Limb (tissue), 2 donors: ENCODE measurements around the gene PREB.
"Not testable (repeated sequence)": the region's sequence is repeated elsewhere in the genome, so short reads cannot be mapped to it uniquely, and the experiment has no call there.

Experiments
- DNase-seq, 2 donors: peaks; one replicate each; pipeline ENCODE4 v3.0.0-alpha.2; 2016; ENCODE audit errors: extremely low spot score in 2 of 2

Gene PREB

DNA sequence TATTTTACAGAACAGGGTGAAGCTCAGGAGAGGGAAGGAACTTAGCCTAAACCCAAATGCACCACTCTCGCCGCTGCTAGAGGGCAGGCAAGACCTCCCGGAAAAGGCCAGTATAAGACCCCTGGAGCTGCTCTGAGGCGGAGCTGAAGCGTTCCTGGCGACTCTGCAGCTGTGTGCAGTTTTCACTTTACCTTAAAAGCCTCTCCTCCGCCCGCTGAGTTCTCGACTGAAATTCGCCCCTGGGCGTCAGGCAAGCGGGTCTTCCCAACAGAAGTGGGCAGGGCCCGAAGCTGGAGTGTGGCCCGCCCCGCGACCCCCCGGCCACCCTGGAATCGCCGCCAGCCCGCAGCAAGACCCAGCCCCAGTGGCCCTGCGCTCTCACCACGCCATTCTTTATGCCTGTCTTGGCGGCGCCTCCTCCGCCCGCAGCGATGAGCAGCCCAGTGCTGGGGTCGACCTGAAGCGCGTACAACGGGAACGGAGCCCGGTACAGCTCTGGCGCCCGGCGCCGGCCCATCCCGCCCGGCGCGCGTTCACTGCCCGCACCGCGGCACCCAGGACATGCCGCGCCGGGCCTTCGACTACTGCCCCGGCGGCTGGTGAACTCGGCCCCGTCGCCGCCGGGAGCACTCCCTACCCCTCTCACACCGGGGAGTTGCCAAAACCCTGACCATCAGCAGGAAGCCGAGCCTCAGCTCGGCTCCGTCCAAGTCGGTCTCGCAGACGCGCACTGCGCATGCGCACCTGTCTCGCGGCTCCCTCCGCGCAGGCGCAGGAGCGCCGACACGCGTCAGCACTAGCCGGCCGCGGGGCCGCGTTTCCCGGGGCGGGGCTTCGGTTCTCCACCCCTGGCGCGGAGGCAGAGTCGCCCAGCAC, at the start of gene PREB:
TSS of gene PREB (minus strand) at position 732 of the 876 bp plus-strand sequence. CDS start at position 517, 215 bp downstream.
- DNase-seq = peak; percentile 97 to 99

DNA sequence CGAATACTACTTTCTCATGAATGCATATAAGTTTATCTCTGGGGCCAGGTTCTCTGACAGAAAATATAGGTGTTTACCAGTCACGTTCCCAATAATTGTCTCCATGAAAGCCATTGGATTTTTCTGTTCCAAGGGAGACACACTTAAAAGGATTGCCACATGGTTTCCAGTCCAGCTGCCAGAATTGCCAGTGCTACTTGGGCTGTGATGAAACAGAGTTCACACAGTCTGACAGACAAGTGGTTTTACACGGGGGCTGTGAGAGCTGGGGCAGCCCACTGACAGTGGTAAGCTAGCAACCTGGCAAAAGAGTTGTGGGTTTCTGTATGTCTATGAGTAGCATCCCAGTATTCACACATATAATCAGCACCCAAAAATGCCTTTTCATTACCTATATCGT, 49.7 kb upstream of the PREB start:
- DNase-seq = no peak

DNA sequence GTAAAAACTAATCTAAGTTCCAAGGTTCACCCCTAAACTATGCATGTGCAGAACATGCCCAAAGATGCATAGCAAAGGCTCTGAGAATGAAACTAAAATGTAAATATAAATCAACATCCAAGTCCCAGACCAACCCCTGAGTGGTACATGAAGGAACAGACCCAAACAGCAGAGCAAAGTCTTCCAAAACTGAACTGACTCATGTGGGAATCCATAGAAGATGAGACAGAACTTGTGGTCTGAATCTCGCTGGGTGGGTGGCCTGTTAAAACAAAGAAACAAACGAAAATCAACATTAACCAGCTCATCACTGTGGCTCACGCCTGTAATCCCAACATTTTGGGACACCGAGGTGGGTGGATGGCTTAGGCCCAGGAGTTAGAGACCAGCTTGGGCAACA, 47.9 kb upstream of the PREB start:
- no peak for DNase-seq

DNA sequence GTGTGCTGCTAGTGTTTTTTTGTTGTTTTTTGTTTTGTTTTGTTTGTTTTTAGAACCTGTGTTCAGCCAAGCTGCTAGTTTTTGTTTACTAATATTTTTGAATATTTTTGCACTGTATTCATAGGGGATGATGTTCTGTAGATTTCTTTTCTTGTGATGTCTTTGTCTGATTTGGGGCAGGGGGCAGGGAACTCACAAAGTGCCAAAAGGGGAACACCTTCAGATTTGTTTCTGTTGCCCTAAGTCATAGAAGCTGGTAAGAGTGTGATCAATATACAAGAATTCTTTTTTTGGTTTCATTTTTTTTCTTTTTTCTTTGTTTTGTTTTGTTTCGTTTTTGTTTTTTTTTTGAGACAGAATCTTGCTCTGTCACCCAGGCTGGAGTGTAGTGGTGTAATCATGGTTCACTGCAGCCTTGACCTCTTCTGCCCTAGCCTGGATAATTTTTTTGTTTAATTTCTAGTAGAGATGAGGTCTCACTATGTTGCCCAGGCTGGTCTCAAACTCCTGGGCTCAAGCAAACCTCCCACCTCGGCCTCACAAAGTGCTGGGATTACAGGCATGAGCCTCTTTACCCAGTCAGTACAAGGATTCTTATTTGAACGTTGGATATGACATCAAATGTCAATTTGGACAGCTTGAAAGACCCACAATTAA, 45.0 kb upstream of the PREB start:
- DNase-seq = no peak

GRCh38 chr2:27178469-27178868, 44.0 kb upstream of the PREB start:
- DNase-seq = no peak

DNA sequence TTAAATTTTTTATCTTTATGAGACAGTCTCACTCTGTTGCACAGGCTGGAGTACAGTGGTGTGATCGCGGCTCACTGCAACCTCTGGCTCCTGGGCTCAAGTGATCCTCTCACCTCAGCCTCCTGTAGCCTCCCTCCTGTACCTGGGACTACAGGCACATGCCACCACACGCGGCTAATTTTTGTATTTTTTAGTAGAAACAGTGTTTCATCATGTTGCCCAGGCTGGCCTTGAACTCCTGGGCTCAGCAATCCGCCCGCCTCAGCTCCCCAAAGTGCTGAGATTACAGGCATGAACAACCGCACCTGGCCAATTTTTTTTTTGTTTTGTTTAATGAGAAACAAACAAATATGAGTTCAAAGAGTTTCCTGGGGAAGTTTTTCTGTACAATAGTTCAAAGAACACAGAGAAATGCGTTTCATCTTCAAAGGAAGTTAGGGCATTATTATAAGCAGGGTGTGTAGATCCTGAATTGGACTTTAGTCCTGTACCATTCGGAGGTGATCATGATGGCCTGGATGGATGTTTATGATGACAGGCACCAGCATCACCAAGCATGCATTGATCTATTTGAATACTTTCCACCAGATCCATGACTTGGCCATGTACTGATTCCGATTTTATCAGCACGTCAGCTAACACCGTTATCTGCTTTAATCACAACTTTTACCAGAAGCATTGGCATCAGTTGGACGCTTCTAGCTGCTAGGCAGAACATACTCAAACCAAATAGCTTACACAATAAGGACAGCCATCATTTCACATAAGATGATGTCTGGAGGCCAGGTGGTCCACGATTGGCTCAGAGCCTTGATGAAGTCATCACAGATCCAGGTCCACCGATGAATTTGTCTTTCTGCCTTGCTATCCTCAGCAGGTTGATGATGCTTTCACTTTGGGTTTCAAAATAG, 43.3 kb upstream of the PREB start:
- no peak for DNase-seq

- not testable (repeated sequence) for DNase-seq
Observed at GRCh38 chr2:27175781-27176180, 41.3 kb upstream of the PREB start.

GRCh38 chr2:27175330-27175729, 40.9 kb upstream of the PREB start:
- DNase-seq = no peak

DNA sequence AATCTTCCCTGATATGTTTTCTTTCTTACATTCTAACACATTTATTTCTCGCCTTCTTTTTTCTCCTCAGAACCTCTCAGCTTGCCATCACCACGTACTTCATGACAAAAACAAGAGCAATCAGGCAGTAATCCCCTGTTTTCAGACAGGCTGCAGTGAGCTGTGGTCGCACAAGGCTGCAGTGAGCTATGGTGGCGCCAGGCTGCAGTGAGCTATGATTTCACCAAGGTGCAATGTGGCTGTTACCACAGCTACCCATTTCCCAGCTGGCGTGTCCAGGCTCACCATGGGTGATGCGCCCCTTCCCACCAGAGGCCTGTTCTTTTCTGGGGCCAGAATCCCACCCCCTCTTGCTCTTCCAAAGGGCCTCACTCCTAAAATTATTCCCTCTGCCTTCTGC, 40.2 kb upstream of the PREB start:
- DNase-seq = no peak

GRCh38 chr2:27171351-27171848, 37.0 kb upstream of the PREB start:
- DNase-seq = no peak

GRCh38 chr2:27170581-27171337, 36.3 kb upstream of the PREB start:
- no peak for DNase-seq

DNA sequence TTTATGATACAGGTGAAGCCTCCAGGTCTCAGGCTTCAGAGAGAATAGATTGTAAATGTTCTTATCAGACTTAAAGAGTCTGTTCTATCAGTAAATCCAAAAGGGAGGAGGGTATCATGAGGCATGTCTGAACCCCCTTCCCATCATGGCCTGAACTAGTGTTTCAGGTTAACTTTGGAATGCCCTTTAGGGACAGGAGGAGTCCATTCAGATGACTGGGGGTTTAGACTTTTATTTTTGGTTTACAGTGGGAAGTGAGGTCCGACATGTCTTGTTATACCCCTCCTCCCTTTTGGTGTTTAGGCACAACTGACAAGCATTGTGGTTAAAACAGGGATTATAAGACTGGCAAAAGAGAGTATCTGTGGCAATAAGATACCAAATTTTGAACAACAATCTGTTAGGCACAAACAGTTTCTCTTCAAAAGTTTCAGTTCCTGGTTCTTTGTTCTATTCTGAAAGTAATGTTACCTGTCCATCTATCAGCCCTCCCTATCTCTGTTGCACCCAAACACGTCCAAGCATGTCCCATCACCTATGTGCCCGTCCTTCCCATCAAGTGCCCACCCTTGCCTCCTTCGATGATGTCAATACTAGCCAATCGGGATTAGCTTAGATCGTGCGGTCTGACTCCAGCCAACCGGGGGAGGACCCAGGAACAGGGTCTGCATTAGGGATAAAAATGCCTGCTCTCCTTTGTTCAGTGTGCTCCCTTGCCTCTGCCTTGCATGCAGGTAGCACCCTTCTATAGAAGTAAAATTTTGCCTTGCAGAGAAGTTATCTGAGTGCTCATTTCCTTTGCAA, 30.7 kb upstream of the PREB start:
- no peak for DNase-seq

DNA sequence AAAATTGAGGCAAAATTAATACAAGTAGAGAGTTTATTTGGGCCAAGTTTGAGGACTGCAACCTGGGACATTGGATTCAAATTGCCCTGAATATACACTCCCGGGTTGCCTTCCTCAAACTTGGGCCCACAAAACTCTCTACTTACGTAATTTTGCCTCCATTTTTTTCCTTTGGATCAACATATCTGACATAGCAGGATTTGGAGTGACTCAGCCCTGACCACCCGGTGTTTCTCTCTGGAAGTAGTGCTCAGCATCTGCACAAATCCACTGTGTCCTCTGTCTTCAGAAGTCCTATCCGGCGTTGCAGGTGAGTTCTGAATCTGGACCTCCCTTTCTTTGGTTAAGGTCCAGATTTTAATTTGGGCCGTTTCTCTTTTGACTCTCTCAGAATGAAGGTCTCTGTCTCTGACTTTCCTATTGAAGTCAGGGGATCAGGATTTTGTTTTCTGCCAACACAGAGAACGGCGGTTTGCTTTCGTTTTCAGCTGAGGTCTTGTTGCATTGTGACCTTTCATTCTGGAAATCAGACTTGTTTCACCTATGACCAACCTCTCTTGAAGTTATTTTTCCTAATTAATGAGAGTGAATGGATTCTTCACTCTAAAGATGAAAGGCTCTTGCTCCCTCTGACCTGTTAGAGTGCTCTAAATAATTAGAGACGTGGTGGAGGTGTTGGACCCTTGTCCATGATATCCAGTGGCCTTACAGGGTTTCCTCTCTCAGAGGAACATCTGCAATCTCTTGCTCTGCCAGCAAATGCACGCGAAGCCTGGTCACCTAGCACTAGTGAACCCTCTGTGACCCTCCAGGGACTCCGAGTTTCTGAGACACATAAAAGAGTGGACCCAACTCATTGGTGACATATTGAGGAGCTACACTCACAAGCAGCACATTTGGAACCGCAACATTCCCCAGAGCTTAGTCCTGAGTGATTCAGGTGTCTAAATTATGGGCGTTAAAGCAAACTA, 28.0 kb upstream of the PREB start:
- no peak for DNase-seq

DNA sequence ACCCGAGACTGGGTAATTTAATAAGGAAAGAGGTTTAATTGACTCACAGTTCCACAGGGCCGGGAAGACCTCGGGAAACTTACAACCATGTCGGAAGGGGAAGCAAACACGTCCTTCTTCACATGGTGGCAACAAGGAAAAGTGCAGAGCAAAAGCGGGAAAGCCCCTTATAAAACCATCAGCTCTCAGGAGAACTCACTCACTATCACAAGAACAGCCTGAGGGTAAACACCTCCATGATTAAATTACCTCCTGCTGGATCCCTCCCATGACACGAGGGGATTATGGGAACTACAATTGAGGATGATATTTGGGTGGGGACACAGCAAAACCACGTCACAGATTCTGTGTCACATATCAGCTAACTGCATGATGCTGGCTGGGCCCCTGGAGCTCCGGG, 25.8 kb upstream of the PREB start:
- no peak for DNase-seq

DNA sequence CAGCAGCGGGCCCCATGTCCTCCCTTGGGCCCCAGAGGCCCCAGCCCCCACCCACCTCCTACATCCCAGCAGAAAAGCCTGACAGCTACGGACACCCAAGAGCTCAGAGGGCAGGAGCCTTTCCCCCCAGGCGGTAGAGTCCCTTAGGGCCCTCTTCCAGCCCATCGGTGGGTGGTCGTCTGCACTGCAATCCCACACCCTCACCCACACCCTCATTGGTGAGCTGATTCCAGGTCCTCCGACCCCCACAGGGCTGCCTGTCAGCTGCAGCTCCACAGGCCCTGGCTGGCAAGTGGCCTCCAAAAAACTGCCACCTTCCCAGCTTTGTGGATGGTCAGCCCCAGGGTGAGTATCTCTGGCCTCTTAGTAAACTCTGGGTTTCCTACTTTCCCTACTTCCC, 24.8 kb upstream of the PREB start:
- DNase-seq = no peak

GRCh38 chr2:27158468-27158867, 24.0 kb upstream of the PREB start:
- no peak for DNase-seq

- no peak for DNase-seq
Observed at GRCh38 chr2:27155069-27155520, 20.7 kb upstream of the PREB start.

GRCh38 chr2:27154488-27154887, 20.1 kb upstream of the PREB start:
- DNase-seq = no peak
